Nephron progenitor cell (in vitro differentiated cells): ENCODE measurements around the gene SDHAF4.

Source experiments
- DNase-seq: peaks from one replicate; pipeline ENCODE4 v3.0.0; 2021
- H3K27ac Mint-ChIP-seq: 2 replicates; pipeline ENCODE4 v1.8.0; 2021; ENCODE audit warnings: mild to moderate bottlenecking, moderate library complexity, mixed read lengths
- H3K27me3 Mint-ChIP-seq: 2 replicates; pipeline ENCODE4 v1.8.0; 2021; ENCODE audit warnings: mild to moderate bottlenecking, low read depth, mixed read lengths; ENCODE audit not compliant: poor library complexity
- H3K36me3 Mint-ChIP-seq: 2 replicates; pipeline ENCODE4 v1.8.0; 2021; ENCODE audit warnings: low read depth, mixed read lengths
- H3K4me1 Mint-ChIP-seq: 2 replicates; pipeline ENCODE4 v1.8.0; 2021; ENCODE audit warnings: mixed read lengths
- H3K4me3 Mint-ChIP-seq: 2 replicates; pipeline ENCODE4 v1.8.0; 2021; ENCODE audit warnings: mild to moderate bottlenecking, moderate library complexity, mixed read lengths
- H3K9me3 Mint-ChIP-seq: 2 replicates; pipeline ENCODE4 v1.8.0; 2021; ENCODE audit warnings: mild to moderate bottlenecking, moderate library complexity, mixed read lengths
- TF ChIP-seq, protein P1 (sequence below): fragments of 200-600 bp; sonication (generic); IDR thresholded peaks from 2 replicates; pipeline ENCODE4 v1.5.0; 2021; ENCODE audit warnings: antibody characterized with exemption

Gene SDHAF4

GRCh38 chr6:70622461-70622860, 55.7 kb downstream of the SDHAF4 start:
- no peak overlapping the region for H3K27ac Mint-ChIP-seq
- no peaks in the 10 kb centered on the region for H3K4me1 Mint-ChIP-seq
- H3K9me3 Mint-ChIP-seq = peaks cover 5% of the 10 kb centered on the region
- no peaks in the 10 kb centered on the region for H3K27me3 Mint-ChIP-seq
- no peak overlapping the region for H3K4me3 Mint-ChIP-seq
- DNase-seq = no peak
- H3K36me3 Mint-ChIP-seq = no peaks in the 10 kb centered on the region
- TF ChIP-seq, protein P1, sequence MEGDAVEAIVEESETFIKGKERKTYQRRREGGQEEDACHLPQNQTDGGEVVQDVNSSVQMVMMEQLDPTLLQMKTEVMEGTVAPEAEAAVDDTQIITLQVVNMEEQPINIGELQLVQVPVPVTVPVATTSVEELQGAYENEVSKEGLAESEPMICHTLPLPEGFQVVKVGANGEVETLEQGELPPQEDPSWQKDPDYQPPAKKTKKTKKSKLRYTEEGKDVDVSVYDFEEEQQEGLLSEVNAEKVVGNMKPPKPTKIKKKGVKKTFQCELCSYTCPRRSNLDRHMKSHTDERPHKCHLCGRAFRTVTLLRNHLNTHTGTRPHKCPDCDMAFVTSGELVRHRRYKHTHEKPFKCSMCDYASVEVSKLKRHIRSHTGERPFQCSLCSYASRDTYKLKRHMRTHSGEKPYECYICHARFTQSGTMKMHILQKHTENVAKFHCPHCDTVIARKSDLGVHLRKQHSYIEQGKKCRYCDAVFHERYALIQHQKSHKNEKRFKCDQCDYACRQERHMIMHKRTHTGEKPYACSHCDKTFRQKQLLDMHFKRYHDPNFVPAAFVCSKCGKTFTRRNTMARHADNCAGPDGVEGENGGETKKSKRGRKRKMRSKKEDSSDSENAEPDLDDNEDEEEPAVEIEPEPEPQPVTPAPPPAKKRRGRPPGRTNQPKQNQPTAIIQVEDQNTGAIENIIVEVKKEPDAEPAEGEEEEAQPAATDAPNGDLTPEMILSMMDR = no peak

DNA sequence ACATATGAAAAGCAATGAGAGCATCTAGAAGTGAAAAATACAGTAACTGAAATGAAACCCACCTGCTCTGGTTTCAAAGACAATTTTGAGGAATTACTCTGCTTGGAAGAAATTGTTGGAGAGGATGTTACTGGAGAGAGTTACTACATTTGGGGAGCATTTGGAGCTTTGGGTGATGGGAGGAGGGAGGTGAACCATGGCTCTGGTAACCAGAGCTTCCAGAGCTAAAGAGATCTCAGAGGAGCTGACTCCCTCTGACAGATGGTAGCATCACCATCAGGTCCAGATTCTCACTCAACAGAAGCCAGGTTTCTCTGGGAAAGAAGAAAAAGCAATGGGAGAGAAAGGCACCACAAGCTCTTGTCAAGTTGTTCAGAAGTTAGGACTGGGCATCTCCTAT, 58.7 kb downstream of the SDHAF4 start:
- no peaks in the 10 kb centered on the region for H3K36me3 Mint-ChIP-seq
- H3K27ac Mint-ChIP-seq = no peak overlapping the region
- no peaks in the 10 kb centered on the region for H3K4me1 Mint-ChIP-seq
- no peaks in the 10 kb centered on the region for H3K27me3 Mint-ChIP-seq
- H3K4me3 Mint-ChIP-seq = no peak overlapping the region
- no peak for DNase-seq
- TF ChIP-seq, protein P1 = no peak
- H3K9me3 Mint-ChIP-seq = peaks cover 7% of the 10 kb centered on the region

- no peaks in the 10 kb centered on the region for H3K36me3 Mint-ChIP-seq
- no peaks in the 10 kb centered on the region for H3K27me3 Mint-ChIP-seq
- TF ChIP-seq, protein P1 = no peak
- no peak overlapping the region for H3K27ac Mint-ChIP-seq
- DNase-seq = no peak
- peaks cover 7% of the 10 kb centered on the region for H3K9me3 Mint-ChIP-seq
- H3K4me3 Mint-ChIP-seq = no peak overlapping the region
- no peaks in the 10 kb centered on the region for H3K4me1 Mint-ChIP-seq
These were observed 60.9 kb downstream of the SDHAF4 start for GRCh38 chr6:70627500-70628254.

DNA sequence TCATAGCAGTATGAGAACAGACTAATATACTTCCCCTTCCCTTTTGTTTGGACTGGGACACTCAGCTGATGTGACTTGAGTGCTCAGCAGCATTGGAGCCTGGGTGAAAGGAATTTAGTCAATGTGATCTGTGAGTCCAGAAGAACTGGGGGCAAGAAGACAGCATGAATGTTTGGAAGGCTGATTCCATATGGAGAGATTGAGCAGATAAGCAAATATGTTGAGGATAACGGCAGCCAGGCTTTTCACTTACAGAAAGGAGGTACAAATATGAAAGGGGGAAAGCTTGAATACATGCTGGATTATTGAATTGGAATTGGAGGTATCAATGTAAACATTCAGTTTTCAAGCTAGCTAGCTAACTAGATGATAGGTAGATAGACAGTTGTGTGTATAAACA, 63.2 kb downstream of the SDHAF4 start:
- no peaks in the 10 kb centered on the region for H3K36me3 Mint-ChIP-seq
- no peak overlapping the region for H3K4me3 Mint-ChIP-seq
- no peaks in the 10 kb centered on the region for H3K27me3 Mint-ChIP-seq
- H3K27ac Mint-ChIP-seq = no peak overlapping the region
- DNase-seq = no peak
- TF ChIP-seq, protein P1 = no peak
- H3K4me1 Mint-ChIP-seq = no peaks in the 10 kb centered on the region
- peaks cover 7% of the 10 kb centered on the region for H3K9me3 Mint-ChIP-seq

- no peaks in the 10 kb centered on the region for H3K36me3 Mint-ChIP-seq
- no peak for DNase-seq
- no peak overlapping the region for H3K4me3 Mint-ChIP-seq
- TF ChIP-seq, protein P1 = no peak
- no peaks in the 10 kb centered on the region for H3K4me1 Mint-ChIP-seq
- peaks cover 4% of the 10 kb centered on the region for H3K27me3 Mint-ChIP-seq
- no peak overlapping the region for H3K27ac Mint-ChIP-seq
- no peaks in the 10 kb centered on the region for H3K9me3 Mint-ChIP-seq
These were observed 67.1 kb downstream of the SDHAF4 start for GRCh38 chr6:70633870-70634269.

- Mint-ChIP-seq H3K9me3 (no peaks in the 10 kb centered on the region), H3K36me3 (no peaks in the 10 kb centered on the region)
These were observed 69.9 kb downstream of the SDHAF4 start for GRCh38 chr6:70636596-70636995.

More at GRCh38 chr6:70636596-70636995, 69.9 kb downstream of the SDHAF4 start:
- TF ChIP-seq, protein P1 = no peak
- Mint-ChIP-seq H3K4me3 (no peak overlapping the region), H3K4me1 (no peaks in the 10 kb centered on the region), H3K27ac (no peak overlapping the region), H3K27me3 (peaks cover 4% of the 10 kb centered on the region)
- DNase-seq = no peak
